NCI-H82 (cell line): Measurements from ENCODE around the gene OSBPL2.
A peak's percentile ranks its signal among the peaks of the same experiment; 100 is the strongest.

Experiments used
- DNase-seq: peaks from one replicate; lab custom pipeline; 2025; lab: John Stamatoyannopoulos, UW

Gene OSBPL2

DNA sequence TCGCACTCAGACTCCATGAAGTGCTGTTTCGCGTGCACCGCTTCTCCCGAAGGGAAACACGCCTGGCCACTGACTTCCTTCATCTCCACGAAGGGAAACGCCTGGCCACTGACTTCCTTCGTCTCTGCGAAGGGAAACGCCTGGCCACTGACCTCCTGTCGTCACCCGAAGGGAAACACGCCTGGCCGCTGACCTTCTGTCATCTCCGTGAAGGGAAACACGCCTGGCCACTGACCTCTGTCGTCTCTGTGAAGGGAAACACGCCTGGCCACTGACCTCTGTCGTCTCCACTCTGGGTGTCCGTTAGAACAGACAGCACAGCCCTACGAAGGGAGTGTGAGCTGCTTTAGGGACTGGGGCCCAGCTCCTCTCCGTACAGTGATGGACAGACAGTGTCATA is 47.4 kb downstream of the OSBPL2 start:
- DNase-seq, result no peak

DNA sequence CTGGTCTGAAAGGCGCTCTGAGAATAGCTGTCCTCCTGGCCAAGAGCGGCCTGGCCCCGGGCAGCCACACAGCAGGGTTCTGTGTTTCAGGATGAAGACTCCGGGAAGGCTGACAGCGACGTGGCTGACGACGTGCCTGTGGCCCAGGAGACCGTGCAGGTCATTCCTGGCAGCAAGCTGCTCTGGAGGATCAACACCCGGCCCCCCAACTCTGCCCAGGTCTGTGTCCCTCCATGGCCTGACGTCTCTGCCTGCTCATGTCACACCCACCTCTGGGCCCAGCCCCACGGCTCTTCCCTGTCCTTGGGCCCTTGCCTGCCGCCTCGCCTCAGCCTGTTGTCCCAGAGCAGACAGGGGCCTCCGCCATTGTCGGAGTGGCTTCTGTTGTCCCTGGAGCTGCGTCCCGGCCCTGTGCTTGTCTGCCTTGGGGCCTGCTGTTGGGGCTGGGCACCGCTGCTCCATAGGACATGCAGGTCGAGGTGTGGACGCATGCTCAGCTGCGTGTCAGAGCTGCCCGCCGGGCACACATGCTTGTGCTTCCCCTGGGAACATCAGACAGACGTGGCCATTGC is 48.3 kb downstream of the OSBPL2 start:
- DNase-seq, result no peak

DNA sequence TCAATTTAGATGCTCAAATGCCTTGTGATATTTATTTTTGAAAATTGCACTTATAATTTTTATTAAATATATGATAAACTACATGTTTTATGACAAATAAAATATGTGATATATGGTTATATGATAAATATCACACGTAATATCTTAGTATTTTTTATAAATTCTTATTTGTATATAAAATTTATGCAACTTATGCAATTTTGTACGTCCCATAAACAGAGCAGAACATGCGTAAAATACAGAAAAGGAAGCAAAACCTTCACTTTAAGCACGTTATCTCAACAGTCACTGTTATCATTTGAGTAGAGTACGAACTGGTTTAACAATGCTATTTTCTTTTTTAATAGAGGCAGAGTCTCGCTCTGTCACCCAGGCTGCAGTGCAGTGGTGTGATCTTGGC is 48.8 kb downstream of the OSBPL2 start:
- DNase-seq, result no peak

DNA sequence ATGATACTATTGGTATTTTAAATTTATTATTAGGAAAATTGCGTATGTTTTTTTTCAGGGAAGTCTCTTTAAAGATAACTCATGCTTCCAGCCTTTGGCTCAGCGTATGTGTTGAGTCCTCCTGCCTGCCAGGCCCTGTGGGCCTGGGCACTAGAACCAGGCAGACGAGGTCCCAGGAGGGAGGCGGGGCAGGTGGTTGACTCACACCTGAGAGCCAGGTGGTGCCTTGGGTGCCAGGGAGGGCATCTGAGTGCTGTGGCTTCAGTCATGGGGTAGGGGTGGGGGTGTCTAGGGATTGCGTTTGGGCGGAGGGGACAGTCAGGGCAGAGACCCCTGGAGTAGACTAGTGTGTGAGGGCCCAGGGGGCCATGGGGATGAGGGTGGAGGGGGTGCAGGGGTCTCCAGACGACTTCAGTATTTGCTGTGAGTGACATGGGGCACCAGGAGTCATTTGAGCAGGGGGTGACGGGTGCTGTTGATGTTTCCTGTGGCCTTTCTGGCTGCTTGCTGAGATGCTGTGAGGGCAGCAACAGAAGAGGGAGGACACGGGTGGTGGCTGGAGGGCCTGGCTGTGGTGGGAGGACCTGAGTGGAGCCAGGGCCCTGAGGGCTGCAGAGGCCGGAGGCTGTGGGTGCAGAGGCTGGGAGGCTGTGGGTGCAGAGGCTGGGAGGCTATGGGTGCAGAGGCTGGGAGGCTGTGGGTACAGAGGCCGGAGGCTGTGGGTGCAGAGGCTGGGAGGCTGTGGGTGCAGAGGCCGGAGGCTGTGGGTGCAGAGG is 49.6 kb downstream of the OSBPL2 start:
- no peak for DNase-seq

DNA sequence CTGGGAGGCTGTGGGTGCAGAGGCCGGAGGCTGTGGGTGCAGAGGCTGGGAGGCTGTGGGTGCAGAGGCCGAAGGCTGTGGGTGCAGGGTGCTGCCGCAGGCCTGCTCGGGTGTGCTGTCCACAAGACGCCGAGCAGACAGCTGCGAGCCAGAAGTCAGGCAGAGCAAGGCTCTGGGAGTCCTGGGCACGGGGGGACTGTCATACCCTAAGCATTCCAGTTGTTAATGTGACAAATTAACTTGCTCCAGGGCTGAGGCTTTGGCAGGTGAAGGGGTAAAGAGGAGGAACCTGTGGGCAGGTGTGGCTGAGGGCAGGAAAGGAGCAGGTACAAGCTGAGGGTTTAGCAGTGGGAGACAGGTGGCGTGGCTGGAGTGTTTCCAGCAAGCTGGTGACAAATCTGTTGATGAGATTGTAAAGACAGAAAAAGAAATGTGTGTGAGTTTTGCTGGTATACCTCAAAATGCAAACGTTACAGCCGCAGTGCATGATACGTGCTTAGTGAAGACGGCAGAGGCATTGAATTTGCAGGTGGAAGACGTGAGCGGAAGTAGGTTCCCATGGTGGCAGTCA is 50.3 kb downstream of the OSBPL2 start:
- no peak for DNase-seq

DNA sequence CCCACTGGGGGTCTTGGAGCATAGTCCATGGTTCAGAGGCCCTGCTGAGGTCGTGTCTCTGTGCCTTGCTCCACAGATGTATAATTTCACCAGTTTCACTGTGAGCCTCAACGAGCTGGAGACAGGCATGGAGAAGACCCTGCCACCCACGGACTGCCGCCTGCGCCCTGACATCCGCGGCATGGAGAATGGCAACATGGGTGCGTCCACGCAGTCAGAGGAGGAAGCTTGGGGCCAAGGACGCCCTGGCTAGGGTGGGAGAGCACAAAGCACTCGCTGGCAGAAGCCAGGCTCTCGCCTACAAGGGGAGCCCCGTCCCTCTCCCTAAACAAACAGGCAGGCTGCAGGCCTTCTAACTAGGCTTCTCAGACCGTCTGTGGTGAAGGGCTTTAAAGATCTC is 50.8 kb downstream of the OSBPL2 start:
- no peak for DNase-seq

DNA sequence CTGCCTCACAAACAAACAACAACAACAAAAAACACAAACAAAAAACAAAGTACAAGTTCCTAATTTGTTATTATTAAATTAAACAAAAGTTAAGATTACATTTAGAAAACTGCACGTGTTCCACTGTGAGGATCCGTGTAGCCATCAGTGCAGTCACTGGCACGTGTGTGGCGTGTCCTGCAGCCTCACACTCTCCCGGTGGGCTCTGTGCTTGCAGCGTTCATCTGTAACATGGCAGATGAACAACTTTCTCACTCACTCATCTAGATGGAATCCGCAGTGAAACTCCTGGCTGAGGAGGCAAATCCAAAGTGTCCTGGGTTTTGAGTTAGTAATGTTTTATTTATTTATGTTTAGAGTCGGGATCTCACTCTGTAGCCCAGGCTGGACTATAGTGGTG is 51.6 kb downstream of the OSBPL2 start:
- no peak for DNase-seq

DNA sequence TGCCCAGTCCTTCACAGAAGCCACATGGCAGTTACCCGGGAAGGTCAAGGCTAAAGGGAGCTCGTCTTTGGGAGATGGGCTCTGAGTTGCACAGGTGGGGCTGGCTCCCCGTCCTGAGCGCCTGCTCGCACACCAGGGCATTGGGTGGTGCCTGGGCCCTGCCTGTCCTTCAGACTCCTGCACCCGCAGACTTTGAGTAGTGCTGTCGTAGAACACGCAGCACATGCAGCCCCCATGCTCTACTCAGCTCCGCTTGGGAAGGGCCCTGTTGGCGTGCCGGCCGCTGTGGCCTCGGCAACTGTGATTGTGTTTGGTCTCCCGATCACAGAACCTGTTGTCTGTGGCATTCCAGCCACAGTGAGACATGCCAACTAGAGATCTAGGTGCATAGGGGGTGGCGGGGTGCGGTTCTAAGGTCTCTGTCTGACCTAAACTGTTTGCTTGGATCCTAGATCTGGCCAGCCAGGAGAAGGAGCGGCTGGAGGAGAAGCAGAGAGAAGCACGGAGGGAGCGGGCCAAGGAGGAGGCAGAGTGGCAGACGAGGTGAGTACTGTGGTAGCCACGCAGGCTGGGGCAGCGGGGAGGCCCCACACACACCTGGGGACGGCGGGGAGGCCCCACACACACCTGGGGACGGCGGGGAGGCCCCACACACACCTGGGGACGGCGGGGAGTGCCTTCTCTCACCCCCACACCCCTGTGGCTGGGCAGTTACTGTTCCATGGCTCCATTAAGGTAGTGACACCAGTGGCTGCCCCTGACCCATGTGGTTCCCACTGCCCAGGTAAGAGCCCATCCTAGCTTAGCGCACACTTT is 53.1 kb downstream of the OSBPL2 start:
- DNase-seq, result no peak

DNA sequence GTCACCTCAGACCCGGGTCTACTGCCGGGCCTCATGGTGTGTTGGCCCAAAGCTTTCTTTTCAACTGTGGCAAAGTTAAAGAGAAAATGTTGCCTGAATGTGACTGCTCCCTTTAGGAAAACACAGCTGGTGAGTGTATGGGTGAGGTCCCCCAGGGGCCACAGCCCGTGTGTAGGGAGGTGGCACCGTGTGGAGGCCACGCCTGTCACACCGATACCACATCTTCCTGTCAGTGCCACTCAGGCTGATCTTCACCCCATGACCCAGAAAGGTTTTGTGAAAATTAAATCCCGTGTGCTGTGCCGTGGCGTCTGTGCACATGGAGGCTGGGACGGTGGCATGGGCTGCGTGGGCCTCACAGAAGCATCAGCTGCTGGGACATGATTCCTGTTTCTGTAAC is 53.8 kb downstream of the OSBPL2 start:
- DNase-seq, result no peak

DNA sequence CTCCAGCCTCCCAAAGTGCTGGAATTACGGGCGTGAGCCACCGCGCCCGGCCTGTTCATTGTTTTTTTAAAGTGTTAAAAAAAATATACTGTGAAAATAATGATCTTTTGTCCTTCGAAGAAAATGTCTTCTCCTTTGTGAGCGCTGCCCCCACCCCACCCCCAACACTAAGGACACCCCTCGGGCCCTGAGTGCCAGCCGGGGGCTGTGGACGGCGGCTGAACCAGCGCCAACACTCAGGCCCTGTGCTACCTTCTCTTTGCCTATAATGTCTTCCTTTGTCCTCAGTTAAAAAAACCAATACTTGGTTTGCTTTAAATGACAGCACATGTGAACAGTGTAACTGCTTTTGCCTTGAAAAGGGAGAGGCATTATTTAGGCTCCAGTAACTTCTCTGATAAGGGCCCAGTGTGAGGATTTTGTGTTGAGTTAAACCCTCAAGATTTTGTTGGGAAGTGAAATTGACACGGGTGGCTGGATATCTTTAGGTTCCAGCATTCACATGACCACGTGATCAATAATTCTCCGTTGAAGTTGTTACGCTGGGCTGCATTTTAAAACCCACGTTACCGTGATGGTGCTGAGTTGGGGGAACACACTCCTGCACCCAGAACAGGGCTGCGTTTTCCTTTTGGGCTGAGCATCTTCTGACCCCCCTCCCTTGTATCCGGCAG is 54.9 kb downstream of the OSBPL2 start:
- DNase-seq, result no peak

DNA sequence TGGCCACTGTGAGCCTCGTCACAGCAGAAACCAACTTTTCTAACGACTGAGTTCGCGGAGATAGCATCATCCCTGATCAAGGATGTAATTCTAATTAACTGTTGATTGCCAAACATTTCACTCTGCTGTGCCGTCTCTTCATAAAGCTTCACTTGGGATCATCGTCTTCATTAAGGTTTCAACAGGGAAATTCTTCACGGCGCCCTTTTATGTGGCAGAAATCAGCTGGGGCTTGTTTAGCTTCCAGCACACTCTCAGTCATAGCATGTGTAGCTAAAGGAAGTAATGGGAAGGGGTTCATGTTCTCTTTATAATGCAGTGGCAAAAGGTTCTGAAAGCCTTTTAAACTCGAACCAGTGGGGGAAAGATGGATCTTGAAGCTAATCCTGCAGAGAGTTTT is 55.6 kb downstream of the OSBPL2 start:
- DNase-seq, result no peak

DNA sequence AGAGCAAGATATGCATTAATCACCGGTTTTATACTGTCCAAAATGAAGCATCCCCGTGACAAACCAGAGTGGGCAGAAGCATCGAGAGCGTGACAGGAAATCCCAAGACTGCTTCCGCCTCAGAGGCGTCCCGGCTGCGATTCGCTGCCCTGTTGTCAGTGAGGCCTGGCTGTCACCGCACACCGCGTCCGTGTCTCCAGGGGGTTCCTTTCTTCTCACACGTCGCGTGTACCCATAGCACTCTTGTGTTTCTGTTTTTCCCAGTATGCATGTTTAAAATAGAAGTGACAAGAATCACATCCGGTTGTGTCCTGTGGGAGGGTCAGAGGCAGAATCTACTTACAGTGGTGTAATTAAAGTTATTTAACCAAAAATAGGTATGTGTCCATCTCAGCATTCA is 56.2 kb downstream of the OSBPL2 start:
- DNase-seq, result no peak

DNA sequence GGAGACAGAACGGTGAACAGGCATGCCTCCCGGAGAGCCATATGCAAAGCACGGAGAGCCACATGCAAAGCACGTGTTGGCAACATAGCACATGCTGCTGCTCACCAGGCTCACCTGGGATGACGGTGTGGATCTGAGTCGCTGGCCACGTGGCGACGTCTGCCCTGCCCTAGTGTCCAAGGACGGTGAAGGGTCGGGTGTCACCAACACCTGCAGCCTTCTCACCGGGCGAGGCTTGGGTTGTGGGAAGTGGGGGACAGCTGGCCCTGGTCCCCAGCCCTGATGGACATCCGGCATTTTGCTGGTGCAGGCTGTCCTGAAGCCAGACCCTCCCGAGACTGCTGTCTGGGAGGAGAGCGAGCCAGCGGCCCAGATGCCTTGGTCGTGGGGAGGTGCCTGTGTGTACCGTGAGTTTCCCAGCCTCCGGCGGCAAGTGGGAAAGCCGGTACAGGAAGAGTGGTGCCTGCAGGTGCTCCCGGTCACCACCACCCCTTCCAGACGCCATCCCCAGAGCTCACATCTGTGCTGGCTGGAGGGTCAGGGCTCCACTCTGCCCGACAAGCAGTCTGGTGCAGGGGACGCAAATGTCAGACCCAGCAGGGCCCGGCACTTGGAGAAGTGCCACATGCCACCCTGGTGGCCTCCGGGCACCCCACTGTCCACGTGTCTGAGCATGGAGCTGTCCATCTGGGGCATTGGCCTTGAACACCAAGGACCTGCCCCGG is 58.6 kb downstream of the OSBPL2 start:
- DNase-seq, result no peak

DNA sequence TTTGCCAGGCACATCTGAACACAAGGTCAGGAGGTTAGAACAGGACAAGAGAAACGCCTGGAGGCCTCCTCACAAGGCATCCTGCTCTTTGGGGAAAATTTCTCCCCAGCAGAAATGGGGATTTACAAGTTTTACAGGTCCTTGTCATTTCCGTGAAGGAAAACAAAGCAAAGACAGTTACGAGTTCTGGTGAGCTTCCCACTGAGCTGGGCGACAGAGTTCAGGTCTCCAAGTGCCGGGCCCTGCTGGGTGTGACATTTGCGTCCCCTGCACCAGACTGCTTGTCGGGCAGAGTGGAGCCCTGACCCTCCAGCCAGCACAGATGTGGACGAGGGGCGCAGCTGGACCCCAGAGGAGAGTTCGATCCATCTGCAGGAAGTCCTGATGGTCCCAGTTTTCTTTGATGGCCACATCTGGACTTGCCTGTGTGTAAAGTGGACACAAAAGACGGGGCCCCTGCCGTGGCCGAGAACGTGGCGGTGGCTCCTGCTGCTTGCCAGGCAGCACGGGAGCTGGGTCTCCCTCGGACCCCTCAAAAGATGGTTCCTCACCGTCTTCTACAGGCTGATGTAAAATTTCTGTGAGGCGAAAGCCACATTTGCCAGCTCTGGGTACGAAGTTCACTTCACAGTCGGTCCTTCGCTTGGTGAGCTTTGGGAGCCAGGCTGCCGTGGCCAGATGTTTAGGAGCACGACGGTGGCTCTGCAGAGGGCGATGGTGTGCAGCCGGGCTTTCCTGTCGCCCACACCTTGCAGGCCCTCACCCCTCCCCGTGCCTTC is 59.3 kb downstream of the OSBPL2 start:
- no peak for DNase-seq

DNA sequence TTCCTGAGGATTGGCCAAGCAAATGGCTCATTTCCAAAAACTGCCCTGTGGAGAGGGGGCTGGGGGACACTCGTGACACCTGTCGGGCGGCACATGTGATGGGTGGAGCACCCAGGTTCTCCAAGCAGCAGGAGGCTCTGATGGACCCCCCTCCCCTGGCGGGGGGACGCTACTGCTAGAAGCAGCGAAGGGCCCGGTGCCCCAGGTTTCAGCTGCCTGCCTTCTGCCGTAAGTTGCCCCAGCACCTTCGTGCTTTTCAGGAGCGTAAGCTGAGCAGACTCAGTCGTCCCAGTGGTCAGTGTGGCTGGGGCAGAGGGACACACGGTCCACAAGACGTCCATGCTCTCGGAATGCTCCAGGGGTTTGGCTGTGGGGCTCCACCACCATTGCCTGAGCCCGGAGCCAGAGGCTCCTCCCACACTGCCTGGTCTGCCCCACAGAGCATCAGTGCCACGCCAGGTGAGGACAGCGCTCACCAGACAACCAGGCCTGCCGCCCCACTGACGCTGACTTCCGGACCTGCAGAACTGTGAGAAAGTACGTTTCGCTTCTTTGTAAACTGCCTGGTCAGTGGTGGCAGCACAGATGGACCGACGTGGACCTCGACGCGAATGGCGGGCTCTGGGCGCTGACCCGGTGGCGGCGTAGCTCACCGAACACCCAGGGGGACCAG is 60.4 kb downstream of the OSBPL2 start:
- no peak for DNase-seq

DNA sequence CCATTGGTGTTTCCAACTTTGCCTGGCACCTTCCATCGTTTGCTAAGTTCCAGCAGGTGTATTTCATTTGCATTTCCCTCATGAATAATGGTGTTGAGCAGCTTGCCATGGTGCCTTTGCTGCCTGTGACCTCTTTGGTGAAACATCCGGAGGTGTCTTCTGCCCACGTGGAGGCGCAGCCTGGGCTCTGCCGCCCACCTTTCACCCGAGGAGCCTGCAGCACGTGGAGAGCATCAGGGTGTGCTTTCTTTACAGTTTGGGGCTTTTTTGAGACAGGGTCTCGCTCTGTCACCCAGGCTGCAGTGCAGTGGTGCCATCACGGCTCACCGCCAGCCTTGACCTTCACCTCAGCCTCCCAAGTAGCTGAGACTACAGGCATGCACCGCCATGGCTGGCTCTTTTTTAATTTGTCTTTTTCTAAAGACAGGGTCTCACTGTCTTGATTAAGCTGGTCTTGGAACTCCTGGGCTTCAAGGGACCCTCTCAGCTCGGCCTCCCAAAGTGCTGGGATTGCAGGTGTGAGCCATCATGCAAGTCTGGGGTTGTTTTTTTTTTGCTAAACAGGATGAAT is 61.4 kb downstream of the OSBPL2 start:
- no peak for DNase-seq

DNA sequence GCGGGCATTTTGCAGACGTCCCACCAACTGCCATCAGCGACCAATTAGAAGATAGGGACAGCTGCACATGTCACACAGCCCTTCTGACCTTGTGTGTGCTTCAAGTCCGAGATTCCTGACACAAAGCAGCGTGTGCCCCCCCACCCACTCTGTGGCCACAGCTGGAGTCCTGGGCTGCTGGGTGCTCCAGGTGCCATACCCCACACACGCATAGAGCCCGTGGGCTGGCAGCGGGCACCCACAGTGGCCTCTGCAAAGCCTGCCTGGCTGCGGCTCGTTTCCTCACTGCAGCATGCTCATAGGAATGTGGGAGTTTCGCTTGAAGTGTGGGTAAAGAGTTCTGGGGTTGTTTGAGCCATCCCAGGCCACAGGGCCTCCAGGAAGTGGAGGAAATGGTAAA is 62.0 kb downstream of the OSBPL2 start:
- no peak for DNase-seq

DNA sequence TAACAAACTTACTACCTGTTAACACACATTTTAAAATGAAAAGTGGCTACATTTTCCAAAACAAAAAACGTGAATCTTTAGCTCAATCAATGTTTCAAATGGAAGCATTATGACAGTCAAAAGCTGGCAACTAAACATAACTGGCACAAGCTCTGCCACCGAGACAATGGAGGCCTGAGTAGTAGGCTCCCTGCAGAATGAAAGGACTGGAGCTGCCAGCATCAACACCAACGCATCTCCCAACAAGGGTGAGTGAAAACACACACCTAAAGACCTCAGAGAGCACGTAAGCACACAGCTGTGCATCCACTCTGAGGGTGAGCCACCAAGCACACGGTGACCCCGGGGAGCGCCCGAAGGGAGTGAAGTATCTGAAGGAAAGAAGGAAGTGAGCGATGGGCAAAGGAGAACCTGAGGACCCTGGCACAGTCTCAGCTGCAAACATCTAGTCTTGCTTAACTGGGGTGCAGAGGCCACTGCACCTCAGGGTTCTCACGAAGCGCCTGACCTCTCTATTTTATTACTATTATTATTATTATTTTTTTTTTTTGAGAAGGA is 62.9 kb downstream of the OSBPL2 start:
- no peak for DNase-seq

DNA sequence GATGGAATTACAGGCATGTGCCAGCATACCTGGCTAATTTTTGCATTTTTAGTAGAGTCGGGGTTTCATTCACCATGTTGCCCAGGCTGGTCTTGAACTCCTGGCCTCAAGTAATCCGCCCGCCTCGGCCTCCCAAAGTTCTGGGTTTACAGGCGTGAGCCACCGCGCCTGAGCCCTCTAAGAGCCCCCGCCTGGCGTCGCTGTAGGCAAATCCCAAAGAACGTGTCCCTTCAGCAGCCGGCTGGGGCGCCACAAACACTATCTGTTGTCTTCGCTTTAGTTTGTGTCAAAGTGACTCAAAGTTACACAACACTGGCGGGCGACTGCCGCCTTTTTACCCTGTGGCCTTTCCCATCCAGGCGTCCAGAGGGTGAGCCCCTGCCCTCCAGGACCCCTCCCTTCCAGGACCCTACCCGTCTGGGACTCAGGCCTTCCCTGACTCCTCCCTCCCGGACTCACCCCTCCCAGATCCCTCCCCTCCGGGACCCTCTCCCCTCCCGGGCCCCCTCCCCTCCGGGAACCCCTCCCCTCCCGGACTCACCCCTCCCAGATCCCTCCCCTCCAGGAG is 63.5 kb downstream of the OSBPL2 start:
- DNase-seq, result peak; percentile 98
